ENCODE results near the gene PRRC2B. TPM values are rescaled to one million over a fixed set of nuclear protein-coding genes. Genes with fewer than 3 reads are reported as not detected.

The PRRC2B gene
- total RNA-seq, 6 experiments from 2014 or later = 53.7 to 82.6 (median 57.3) TPM

GRCh38 chr9:131405428-131405827 lies 11.5 kb downstream of the PRRC2B start:
- no peak overlapping the region for H3K4me3 ChIP-seq
- peak overlapping the region in 1 of 3 donors; percentile 1 for H3K27ac ChIP-seq
- peaks cover 2 to 86% (median 40%) of the 10 kb centered on the region in 4 donors for H3K4me1 ChIP-seq
- H3K9me3 ChIP-seq = no peaks in the 10 kb centered on the region
- ATAC-seq (no peak), DNase-seq (peak in 1 of 3 donors; percentile 12)
- TF ChIP-seq POLR2A (IDR thresholded peaks at IDR 0.05) (no peak), CTCF (IDR thresholded peaks at IDR 0.05) (no peak)
- H3K27me3 ChIP-seq = no peaks in the 10 kb centered on the region
- H3K36me3 ChIP-seq = no peaks in the 10 kb centered on the region
- intact Hi-C loops (cut with DNase I) = no loop called here
- 61% methylated on average over 3 of the region's 6 CpGs for WGBS (ENCODE audit: insufficient coverage, low coverage, low lambda C conversion rate, missing lambda C conversion rate)

- no peak for TF ChIP-seq CTCF (IDR thresholded peaks at IDR 0.05)
- TF ChIP-seq POLR2A (IDR thresholded peaks at IDR 0.05) = no peak
- H3K4me3 ChIP-seq = no peak overlapping the region
Observed at GRCh38 chr9:131405858-131406537, 12.1 kb downstream of the PRRC2B start.

DNA sequence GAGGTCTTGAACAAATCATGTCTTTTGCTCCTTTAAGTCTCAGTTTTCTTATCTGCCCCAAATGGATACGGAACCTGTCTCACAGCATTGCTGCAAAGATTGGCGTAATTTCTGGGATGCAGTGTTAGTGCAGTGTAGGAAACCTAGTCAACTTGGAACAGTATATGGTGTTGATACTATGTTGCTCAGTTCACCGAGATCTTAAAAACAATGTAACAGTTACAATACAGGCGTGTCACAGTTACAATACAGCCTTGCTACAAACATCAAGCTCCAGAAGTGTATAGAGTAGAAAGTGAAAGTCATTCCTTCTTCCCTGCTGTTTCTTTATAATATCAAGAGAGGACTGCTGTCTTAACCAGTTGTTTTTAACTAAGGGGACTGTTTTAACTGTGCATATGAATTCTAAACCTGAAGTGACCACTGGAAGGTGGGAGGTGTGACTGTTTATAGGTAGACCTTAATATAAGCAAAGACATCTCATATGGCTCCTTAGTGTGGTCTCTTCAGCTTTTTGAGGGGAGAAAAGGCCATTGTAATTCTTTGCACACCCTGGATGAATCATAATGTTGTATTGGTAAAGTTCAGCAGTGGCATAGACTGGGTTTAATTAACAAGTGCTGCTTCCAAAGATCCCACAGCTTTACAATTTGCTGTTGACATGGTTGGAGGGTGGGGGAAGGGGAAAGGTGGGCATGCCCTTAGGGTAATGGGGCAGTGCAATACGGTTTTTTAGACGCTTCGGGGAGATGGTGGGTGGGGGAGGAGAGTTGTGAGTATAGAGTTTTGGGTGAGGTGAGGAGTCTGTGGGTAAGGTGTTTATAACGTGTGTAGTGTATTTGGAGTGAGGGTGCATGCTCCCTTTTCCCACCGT lies 12.9 kb downstream of the PRRC2B start:
- H3K4me1 ChIP-seq = peaks cover 2 to 84% (median 38%) of the 10 kb centered on the region in 4 donors
- no peaks in the 10 kb centered on the region for H3K27me3 ChIP-seq
- no peak overlapping the region for H3K4me3 ChIP-seq
- no peaks in the 10 kb centered on the region for H3K36me3 ChIP-seq
- intact Hi-C loops (cut with DNase I) = no loop called here
- peak in 1 of 4 donors; percentile 6 for ATAC-seq
- no peak for DNase-seq
- H3K27ac ChIP-seq = peak overlapping the region in 1 of 3 donors; percentile 7
- no peaks in the 10 kb centered on the region for H3K9me3 ChIP-seq
- 49% methylated on average over 8 of the region's 9 CpGs for WGBS (ENCODE audit: insufficient coverage, low coverage, low lambda C conversion rate, missing lambda C conversion rate)
- TF ChIP-seq CTCF (IDR thresholded peaks at IDR 0.05) = no peak
- no peak for TF ChIP-seq POLR2A (IDR thresholded peaks at IDR 0.05)

More at GRCh38 chr9:131405858-131406537, 12.1 kb downstream of the PRRC2B start:
- Histone ChIP-seq H3K4me1 (peaks cover 2 to 86% (median 40%) of the 10 kb centered on the region in 4 donors), H3K27me3 (no peaks in the 10 kb centered on the region), H3K27ac (peak overlapping the region in 2 of 3 donors; percentile 1 to 7), H3K36me3 (no peaks in the 10 kb centered on the region), H3K9me3 (no peaks in the 10 kb centered on the region)
- ATAC-seq (peak in 2 of 4 donors; percentile 11 to 18), DNase-seq (peak in 1 of 3 donors; percentile 10)
- intact Hi-C loops (cut with DNase I) = no loop called here
- WGBS (ENCODE audit: insufficient coverage, low coverage, low lambda C conversion rate, missing lambda C conversion rate) = 60% methylated on average over 4 of the region's 9 CpGs

DNA sequence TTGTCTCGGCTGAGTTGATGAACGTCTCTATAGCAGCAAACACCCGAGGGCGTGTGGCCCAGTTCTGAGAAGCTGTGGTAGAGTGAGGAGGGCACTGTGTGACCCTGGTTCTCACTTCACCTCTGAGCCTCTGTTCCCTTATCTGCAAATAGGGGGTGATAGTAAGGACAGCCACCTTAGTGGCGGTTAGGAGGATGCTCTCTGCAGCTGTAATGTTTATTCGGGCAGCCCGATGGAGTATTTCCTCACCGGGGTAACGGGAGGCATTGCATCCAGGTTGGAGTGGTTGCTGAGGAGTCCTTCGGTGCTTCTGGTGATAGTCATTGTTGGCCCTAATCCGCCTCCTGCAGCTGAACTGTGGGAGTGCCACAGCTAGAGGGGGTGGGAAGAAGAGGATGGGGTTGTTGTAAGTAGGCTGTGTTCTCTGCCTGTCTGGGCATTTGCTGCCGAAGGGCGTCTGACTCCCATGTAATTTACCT lies 13.9 kb downstream of the PRRC2B start:
- Histone ChIP-seq H3K27me3 (no peaks in the 10 kb centered on the region), H3K9me3 (no peaks in the 10 kb centered on the region), H3K27ac (no peak overlapping the region), H3K4me1 (peaks cover 0 to 75% (median 36%) of the 10 kb centered on the region in 4 donors), H3K36me3 (no peaks in the 10 kb centered on the region), H3K4me3 (no peak overlapping the region)
- intact Hi-C loops (cut with DNase I) = no loop called here
- DNase-seq = no peak
- TF ChIP-seq POLR2A (IDR thresholded peaks at IDR 0.05) (no peak), CTCF (IDR thresholded peaks at IDR 0.05) (peak; percentile 13 to 25 (median 18))
- 28% methylated on average over 12 of the region's 13 CpGs for WGBS (ENCODE audit: insufficient coverage, low coverage, low lambda C conversion rate, missing lambda C conversion rate)
- ATAC-seq = peak; percentile 34 to 48 (median 40)

Measured in right lobe of liver (tissue), 6 donors.